Epithelial cell of esophagus (primary cell): ENCODE results near the gene BCKDHA.
"Not testable (repeated sequence)": the region's sequence is repeated elsewhere in the genome, so short reads cannot be mapped to it uniquely, and the experiment has no call there.

Source experiments
- DNase-seq: peaks from one replicate; pipeline ENCODE4 v3.0.0; 2010; ENCODE audit warnings: low read depth
- H3K4me3 ChIP-seq: 2 replicates; pipeline ENCODE4 v1.5.1; 2011; ENCODE audit warnings: mild to moderate bottlenecking, low read length, control low read depth
- TF ChIP-seq, protein P1 (sequence below): IDR thresholded peaks from 2 replicates; pipeline ENCODE4 v1.5.1; 2011; ENCODE audit warnings: low read depth, mild to moderate bottlenecking, low read length, control low read depth, inconsistent platforms; ENCODE audit not compliant: insufficient read depth; ENCODE audit errors: missing control alignments

The BCKDHA gene

DNA sequence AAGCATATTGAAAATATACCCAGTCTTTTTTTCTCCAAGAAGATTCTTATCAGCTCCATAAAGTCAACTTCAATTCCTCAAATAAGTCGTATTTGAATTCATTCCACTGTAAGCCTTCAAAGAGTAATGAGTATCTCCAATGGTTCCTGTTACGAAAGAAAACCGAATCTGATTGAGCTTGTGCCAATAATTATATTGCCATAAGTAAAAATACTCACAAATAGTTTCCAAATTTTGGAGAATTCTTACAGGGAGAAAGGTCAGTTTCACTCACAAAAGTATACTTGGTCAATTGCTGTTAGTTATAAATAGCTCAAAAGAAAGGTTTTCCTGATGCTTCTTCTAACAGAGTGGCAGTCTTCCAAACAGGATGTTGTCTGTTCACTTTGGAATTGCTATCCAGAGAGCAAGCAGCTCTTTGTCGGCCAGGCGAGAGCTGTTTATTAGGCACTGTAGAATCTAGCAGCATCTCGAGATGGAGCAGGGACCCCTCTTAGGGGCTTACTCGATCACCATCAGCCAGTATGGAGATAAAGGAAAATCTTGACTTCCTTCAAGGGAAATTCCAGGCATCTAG, 58.8 kb downstream of the BCKDHA start:
- H3K4me3 ChIP-seq, result no peak overlapping the region
- DNase-seq, result no peak
- TF ChIP-seq, protein P1, sequence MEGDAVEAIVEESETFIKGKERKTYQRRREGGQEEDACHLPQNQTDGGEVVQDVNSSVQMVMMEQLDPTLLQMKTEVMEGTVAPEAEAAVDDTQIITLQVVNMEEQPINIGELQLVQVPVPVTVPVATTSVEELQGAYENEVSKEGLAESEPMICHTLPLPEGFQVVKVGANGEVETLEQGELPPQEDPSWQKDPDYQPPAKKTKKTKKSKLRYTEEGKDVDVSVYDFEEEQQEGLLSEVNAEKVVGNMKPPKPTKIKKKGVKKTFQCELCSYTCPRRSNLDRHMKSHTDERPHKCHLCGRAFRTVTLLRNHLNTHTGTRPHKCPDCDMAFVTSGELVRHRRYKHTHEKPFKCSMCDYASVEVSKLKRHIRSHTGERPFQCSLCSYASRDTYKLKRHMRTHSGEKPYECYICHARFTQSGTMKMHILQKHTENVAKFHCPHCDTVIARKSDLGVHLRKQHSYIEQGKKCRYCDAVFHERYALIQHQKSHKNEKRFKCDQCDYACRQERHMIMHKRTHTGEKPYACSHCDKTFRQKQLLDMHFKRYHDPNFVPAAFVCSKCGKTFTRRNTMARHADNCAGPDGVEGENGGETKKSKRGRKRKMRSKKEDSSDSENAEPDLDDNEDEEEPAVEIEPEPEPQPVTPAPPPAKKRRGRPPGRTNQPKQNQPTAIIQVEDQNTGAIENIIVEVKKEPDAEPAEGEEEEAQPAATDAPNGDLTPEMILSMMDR, result no peak

DNA sequence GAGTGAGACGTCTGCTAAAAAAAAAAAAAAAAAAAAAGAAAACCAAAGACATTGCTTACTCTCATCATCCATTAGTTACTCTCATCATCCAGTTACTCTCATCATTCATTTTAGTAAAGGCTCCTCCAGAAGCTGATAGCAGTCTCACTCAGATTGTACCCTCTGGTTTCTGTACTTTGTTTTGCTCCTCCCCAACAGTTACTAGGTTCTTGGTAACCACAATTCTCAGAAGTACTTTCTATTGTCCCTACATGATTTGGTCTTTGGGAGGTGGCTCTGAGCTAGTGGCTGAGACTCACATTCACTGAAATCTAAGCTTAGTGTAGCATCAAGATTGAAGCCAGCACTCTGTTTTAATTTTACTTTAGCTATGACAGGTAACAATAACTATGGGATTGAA, 59.6 kb downstream of the BCKDHA start:
- TF ChIP-seq, protein P1, result no peak
- no peak for DNase-seq
- no peak overlapping the region for H3K4me3 ChIP-seq

DNA sequence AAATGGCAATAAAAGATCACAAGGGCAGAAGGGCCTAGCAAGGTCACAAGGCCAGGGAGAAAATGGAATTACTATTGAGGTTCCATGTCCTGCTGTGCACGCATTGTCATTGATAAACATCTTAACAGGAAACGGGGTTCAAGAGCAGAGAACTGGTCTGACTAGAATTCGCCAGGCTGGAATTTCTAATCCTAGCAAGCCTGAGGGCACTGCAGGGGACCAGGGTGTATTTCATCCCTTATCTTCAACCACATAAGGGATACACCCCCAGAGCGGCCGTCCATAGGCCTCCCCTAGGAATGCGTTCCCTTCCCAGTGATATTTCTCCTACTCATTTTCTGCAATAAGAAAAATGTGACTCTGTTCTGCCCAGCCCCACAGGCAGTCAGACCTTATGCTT, 64.9 kb downstream of the BCKDHA start:
- TF ChIP-seq, protein P1, result no peak
- DNase-seq, result no peak
- H3K4me3 ChIP-seq, result no peak overlapping the region

DNA sequence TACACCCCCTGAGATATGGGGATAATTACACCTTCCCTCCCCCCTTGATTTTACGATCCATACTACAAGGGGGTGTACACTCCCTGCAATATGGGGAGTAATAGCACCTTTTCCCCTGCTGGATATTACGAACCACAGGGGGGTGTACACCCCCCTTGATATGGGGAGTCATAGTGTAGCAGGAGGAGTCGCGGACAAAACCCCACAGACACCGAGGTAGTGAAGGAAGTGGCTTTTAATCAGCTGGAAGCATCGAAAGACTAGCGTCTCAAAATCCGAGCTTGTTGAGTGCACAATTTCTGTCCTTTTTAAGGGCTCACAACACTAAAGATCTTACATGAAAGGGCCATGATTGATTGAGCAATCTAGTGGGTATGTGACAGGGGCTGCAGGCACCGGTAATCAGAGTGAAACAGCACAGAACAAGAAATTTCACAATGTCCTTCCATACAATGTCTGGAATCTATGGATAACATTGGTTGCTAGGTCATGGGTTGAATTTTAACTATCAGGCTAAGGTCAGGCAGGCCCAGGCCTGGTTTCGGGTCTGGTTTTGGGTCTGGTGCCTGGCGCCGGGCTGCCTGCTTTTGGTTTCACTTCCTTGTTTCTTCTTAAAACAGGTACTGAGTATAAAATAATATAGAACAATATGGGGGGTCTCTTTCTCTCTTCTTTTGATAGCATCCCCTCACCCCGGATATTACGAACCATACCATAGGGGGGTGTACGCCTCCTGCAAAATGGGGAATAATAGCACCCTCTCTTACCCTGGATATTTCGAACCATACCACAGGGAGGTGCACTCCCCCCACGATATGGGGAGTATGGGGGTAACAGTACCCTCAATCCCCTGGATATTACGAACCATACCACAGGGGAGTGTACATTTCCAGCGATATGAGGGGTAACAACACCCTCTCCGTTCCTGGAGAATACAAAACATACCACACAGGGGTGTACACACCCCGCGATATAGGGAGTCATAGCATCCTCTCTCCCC, 65.9 kb downstream of the BCKDHA start:
- not testable (repeated sequence) for DNase-seq, H3K4me3 ChIP-seq
